ENCODE data around the gene DESI2.

- TF ChIP-seq NFRKB (IDR thresholded peaks at IDR 0.05), result no peak
- TF ChIP-seq SP1 (IDR thresholded peaks at IDR 0.05), result no peak
- no peak for TF ChIP-seq SUZ12 (IDR thresholded peaks at IDR 0.05)
- no peak for TF ChIP-seq FOXM1 (IDR thresholded peaks at IDR 0.05; ENCODE audit: borderline replicate concordance)
- TF ChIP-seq BHLHE40 (IDR thresholded peaks at IDR 0.05; ENCODE audit: borderline replicate concordance), result no peak
- TF ChIP-seq CTBP1 (IDR thresholded peaks at IDR 0.05; ENCODE audit: borderline replicate concordance), result no peak
- TF ChIP-seq TARDBP (IDR thresholded peaks at IDR 0.05), result no peak
- no peak for TF ChIP-seq ARNT (IDR thresholded peaks at IDR 0.05)
- TF ChIP-seq ELF4 (IDR thresholded peaks at IDR 0.05), result no peak
Measured at GRCh38 chr1:244749230-244750016, 96.5 kb downstream of the DESI2 start.

All from HEK293T (cell line).